Measurements from ENCODE around the gene MYO19. TPM values are rescaled to one million over a fixed set of nuclear protein-coding genes. Genes with fewer than 3 reads are reported as not detected.

MYO19 gene
- total RNA-seq, 2 donors from 2014 or later, result 8.2 to 12.8 TPM

- Histone ChIP-seq H3K9me3 (no peaks in the 10 kb centered on the region), H3K27me3 (no peaks in the 10 kb centered on the region), H3K36me3 (peaks cover 61% of the 10 kb centered on the region), H3K4me1 (no peaks in the 10 kb centered on the region), H3K27ac (no peak overlapping the region), H3K4me3 (no peak overlapping the region)
- DNase-seq (ENCODE audit: low spot score), result no peak
- TF ChIP-seq CTCF (IDR thresholded peaks at IDR 0.05), result no peak
Observed at GRCh38 chr17:36498155-36498554, 36.5 kb downstream of the MYO19 start.

GRCh38 chr17:36496018-36496789, 38.5 kb downstream of the MYO19 start:
- Histone ChIP-seq H3K27me3 (no peaks in the 10 kb centered on the region), H3K36me3 (peaks cover 67% of the 10 kb centered on the region), H3K4me3 (no peak overlapping the region), H3K4me1 (no peaks in the 10 kb centered on the region), H3K27ac (no peak overlapping the region), H3K9me3 (no peaks in the 10 kb centered on the region)
- TF ChIP-seq CTCF (IDR thresholded peaks at IDR 0.05), result no peak
- DNase-seq (ENCODE audit: low spot score), result no peak

- TF ChIP-seq CTCF (IDR thresholded peaks at IDR 0.05), result no peak
- Histone ChIP-seq H3K9me3 (no peaks in the 10 kb centered on the region), H3K27ac (no peak overlapping the region), H3K4me3 (no peak overlapping the region), H3K4me1 (no peaks in the 10 kb centered on the region), H3K27me3 (no peaks in the 10 kb centered on the region), H3K36me3 (peaks cover 67% of the 10 kb centered on the region)
- no peak for DNase-seq (ENCODE audit: low spot score)
Observed at GRCh38 chr17:36495076-36495578, 39.5 kb downstream of the MYO19 start.

- no peak for TF ChIP-seq CTCF (IDR thresholded peaks at IDR 0.05)
- DNase-seq (ENCODE audit: low spot score), result no peak
- Histone ChIP-seq H3K36me3 (peaks cover 67% of the 10 kb centered on the region), H3K4me3 (no peak overlapping the region), H3K27ac (no peak overlapping the region), H3K4me1 (no peaks in the 10 kb centered on the region), H3K9me3 (no peaks in the 10 kb centered on the region), H3K27me3 (no peaks in the 10 kb centered on the region)
Observed at GRCh38 chr17:36494674-36495073, 40.0 kb downstream of the MYO19 start.

GRCh38 chr17:36493956-36494355, 40.7 kb downstream of the MYO19 start:
- Histone ChIP-seq H3K36me3 (peaks cover 64% of the 10 kb centered on the region), H3K27ac (no peak overlapping the region), H3K27me3 (no peaks in the 10 kb centered on the region), H3K4me3 (no peak overlapping the region), H3K4me1 (no peaks in the 10 kb centered on the region), H3K9me3 (no peaks in the 10 kb centered on the region)
- no peak for DNase-seq (ENCODE audit: low spot score)
- no peak for TF ChIP-seq CTCF (IDR thresholded peaks at IDR 0.05)

All from right atrium auricular region (tissue), 2 donors.